Fibroblast of pulmonary artery (primary cell): ENCODE data around the gene URI1.

ENCODE experiments used
- DNase-seq: peaks from one replicate; pipeline ENCODE4 v3.0.0-alpha.2; 2010; ENCODE audit warnings: low read depth
- H3K4me3 ChIP-seq: replicated peaks from 2 replicates; pipeline ENCODE4 v1.5.1; 2011; ENCODE audit warnings: low read depth, mild to moderate bottlenecking, control low read depth, low read length, moderate library complexity
- TF ChIP-seq, protein P1 (sequence below): IDR thresholded peaks from 2 replicates; pipeline ENCODE4 v1.5.1; 2011; ENCODE audit warnings: mild to moderate bottlenecking, control low read depth, low read length, inconsistent platforms; ENCODE audit errors: missing control alignments

The URI1 gene

DNA sequence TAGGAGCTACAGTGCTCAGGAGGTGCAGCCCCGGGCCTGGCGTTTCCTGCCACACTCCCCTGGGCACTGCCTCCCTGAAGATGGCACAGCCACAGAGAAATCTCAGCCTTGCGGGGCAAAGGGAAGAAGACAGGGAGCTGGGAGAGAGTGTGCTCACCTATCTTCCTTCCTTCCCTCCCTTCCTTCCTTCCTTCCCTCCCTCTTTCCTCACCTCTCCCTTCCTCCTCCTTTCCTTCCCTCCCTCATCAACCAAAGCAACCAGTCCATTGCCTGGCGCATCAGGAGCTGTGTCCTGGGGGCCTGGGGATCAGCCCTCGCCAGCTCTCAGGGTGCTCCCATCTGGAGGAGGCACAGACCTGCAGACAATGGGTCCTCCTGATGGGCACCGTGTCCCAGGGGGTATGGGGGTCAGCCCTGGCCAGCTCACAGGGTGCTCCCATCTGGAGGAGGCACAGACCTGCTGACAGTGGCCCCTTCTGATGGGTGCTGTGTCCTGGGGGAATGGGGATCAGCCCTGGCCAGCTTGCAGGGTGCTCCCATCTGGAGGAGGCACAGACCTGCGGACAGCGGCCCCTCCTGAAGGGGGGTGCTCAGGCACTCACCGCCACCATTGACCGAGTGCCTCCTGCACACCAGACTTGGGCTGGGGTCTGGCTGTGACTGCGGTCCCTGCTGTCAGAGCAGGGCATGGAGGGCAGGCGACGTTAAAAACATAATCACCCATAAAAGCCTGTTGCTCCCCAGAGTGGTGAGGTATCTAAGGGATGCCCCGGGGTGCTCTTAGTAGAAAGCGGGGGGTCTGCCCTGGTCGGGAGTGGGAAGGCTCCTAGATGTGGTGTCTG, 120.2 kb downstream of the URI1 start:
- TF ChIP-seq, protein P1, sequence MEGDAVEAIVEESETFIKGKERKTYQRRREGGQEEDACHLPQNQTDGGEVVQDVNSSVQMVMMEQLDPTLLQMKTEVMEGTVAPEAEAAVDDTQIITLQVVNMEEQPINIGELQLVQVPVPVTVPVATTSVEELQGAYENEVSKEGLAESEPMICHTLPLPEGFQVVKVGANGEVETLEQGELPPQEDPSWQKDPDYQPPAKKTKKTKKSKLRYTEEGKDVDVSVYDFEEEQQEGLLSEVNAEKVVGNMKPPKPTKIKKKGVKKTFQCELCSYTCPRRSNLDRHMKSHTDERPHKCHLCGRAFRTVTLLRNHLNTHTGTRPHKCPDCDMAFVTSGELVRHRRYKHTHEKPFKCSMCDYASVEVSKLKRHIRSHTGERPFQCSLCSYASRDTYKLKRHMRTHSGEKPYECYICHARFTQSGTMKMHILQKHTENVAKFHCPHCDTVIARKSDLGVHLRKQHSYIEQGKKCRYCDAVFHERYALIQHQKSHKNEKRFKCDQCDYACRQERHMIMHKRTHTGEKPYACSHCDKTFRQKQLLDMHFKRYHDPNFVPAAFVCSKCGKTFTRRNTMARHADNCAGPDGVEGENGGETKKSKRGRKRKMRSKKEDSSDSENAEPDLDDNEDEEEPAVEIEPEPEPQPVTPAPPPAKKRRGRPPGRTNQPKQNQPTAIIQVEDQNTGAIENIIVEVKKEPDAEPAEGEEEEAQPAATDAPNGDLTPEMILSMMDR, result no peak
- DNase-seq, result no peak

DNA sequence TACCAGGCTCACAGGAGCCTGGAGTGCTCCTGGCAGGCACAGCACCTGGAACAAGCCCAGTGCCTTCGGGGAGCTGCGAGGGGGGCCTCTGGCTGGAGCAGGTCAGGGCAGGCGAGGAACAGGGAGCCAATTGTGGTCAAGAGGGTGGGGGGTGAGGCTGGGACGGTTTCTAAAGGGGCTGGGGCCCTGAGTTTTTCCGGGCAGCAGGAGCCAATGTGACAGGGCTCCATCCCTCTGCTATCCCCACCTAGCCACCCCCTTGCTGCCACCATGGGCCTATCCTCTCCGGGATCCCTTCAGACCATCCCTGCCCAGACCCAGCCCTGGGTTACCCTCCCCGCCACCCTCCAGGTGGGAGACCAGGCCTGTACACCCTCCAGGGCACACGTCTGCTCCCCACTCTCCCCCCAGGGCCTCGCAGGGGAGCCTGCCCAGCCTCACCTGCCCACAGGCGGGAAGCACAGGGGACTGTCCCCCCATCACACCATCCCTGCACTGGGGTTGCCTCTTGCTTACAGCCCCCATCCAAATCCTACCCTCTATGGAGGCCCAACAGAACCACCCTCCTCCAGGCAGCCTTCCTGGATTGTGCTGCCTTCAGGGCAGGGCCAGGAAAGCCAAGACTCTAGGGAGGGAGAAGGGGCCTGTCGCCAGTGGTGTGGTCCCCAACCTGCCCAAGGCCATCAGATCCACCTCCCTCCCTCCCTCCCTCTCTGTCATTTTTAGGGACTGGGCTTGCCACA, 121.0 kb downstream of the URI1 start:
- no peak overlapping the region for H3K4me3 ChIP-seq
- TF ChIP-seq, protein P1, result no peak
- DNase-seq, result no peak

More for the DNA sequence above, 120.2 kb downstream of the URI1 start:
- H3K4me3 ChIP-seq, result no peak overlapping the region

DNA sequence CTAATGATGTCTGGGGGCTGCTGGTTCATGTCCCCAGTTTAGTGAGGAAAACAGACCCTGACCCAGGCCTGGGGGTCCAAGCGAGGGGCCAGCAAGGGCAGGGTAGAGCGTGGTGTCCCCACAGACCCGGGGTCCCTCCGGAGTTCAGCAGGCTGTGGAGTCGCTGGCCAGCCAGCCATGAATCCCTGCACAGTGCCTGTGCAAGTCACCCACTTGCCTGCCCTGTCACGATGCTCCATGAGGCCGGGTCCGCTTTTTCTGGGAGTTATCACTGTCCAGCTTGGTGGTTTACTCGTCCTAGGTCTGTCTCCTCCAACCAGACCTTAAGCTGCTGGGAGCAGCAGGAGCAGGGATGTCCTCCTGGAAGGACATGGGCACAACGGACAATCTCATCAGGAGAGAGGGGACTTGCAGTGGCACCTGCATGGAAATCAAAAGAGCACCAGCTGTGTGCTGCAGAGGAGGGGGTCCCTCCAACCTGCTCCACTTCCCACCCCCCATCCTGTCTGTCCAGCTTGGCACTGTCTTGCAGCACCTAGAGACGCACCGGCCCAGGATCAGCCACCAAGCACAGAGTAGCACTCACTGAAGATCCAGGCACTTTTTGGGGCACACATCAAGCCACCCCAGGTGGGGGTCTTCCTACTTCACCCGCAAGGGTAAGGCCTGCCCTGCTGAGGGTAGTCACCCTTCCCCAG, 121.8 kb downstream of the URI1 start:
- no peak overlapping the region for H3K4me3 ChIP-seq
- TF ChIP-seq, protein P1, result no peak
- no peak for DNase-seq

DNA sequence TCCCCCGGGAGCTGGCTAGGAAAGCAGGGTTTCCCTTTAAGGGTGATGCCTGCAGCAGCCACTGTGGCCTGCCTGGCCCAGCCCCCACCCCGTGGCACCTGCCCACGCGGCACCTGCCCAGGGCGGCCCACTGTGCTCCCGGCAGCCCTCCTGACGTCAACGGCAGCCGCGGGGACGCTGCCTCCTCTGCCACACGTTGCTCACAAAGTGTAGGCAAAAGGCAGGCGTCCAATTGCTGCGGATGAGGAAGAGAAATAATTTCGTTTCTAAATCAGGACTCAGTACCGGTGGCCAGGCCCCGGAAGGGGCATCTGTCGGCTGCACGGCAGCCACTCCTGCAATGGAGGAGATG, 122.3 kb downstream of the URI1 start:
- no peak overlapping the region for H3K4me3 ChIP-seq
- no peak for DNase-seq
- TF ChIP-seq, protein P1, result no peak

DNA sequence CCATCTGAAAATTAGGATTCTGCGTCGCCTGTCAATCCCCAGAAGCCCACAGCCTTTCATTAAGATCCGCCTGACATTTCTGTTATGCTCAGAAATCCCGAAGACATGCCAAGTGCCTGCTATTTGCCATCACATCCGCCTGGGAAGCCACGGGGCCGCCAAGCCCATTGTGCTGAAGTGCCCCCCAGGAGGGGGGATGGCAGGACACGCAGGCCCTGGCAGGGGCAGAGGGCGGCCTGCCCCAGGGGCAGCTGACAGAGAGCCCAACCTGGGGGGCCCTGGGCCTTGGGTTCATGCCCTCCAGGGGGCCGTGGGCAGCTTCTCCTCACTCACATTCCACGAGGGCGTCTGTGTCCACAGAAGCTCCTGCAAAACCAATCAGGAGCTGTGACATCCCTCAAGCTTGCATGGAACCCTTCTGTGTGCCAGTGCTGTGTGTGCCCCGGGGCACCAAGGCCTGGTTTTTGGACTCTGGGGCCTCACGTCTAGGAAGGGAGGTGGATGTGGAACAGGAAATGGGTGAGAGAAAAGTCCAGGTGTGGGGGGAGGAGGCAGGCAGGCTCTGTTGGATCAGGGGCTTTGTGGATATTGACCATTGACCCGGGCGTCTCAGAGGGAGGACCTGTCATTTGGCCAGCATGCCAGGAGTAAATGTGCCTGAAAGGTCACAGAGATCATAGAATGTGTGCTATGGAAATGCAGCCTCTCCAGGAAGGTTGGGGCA, 122.9 kb downstream of the URI1 start:
- no peak overlapping the region for H3K4me3 ChIP-seq
- DNase-seq, result no peak
- TF ChIP-seq, protein P1, result no peak
